IPS-NIHi11 (cell line): ENCODE data around the gene FAM53B.

Source experiments
- DNase-seq: peaks from one replicate; pipeline ENCODE4 v3.0.0; 2012; ENCODE audit warnings: mixed read lengths, low spot score

The FAM53B gene

DNA sequence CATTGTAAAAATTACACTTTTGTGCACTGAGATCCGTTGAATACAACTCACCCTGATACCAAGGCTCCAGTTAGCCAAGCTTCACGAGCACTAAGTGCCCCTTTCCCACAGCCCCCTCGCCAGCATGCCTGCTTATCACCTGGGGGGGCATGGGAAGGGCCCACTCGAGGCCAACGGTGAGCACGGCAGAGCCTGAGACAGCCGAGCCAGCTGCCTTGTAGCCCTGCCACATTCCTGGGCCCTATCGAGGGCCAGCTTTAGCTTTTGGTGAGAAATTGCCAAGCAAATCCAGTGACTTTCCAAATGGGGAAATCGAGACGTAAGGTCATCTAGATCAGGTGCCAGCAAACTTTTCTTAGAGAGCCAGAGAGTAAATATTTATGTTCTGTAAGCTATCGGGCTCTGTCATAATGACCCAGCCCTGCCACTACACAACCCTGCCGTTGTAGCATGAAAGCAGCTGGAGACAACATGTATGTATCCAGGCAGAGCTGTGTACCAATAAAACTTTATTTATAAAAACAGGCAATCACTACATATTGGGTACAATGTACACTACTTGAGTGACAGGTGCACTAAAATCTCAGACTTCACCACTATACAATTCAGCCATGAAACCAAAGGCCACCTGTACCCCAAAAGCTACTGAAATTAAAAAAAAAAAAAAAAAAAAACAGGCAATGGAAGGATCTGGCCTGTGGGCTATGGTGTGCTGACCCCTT lies 83.6 kb downstream of the FAM53B start:
- no peak for DNase-seq

GRCh38 chr10:124659380-124659779 lies 84.8 kb downstream of the FAM53B start:
- DNase-seq = no peak

DNA sequence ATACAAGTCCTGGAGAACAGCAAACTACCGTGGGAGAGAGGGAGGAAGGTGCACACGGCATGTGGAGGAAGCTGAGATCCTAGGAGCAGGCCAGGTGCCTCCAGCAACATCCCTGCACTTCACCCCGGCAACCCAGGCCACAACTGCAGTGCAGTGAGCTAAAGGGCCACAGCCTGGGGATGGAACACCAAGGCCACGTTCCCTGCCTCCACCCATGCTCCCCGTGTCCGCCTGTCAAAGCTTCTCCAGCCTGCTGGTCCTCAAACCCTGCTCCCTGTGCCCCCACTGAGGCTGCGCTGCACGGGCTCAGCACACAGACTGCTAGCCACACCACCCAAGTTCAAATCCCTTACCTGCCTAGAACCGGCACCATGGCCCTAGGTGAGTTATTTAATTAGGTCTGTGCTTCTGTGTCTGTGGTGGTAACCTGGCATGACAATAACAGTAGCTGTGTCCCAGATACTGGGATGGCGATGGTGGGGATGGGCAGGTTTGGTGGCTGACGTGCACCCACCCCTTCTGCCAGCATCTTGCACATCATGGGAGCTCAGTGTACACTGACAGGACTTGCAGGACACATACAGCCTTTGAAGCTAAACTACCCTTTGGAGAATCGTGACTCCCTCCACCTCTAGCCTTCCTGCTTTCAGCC lies 85.5 kb downstream of the FAM53B start:
- DNase-seq = no peak

- no peak for DNase-seq
Measured at GRCh38 chr10:124657806-124658205, 86.4 kb downstream of the FAM53B start.

DNA sequence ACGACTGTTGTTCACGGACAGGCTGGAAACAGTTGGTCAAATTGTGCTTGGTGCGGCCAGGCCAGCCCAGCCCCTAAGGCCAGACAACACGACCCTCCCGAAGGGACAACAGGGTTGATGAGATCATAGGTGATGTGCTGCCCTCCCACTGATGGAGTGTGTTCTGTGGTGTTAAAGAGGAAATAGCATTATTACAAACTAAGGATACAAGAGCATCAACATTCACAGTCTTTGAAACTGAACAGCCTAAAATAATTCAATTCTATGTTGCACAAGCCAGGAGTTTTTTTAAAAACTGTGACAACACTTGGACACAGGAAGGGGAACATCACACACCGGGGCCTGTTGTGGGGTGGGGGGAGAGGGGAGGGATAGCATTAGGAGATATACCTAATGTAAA lies 87.6 kb downstream of the FAM53B start:
- DNase-seq = no peak

DNA sequence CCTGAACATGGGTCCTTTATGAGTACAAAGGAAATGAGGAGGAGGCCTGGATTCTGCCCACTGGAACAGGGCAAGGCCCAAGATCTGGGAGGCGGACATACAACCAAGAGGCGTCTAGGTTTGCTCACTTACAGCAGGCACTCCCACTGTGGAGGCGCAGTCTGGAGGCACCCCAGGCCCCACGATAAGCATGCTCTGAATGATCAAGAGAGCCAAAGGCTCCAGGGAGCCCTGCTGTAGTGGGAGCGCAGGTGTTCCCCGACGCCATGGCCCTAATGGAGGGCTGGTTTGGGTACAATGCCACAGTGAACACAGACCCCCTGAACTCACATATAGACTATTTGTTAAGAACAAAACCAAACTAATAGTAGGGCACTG lies 88.1 kb downstream of the FAM53B start:
- no peak for DNase-seq

GRCh38 chr10:124655191-124656112 lies 88.7 kb downstream of the FAM53B start:
- no peak for DNase-seq

DNA sequence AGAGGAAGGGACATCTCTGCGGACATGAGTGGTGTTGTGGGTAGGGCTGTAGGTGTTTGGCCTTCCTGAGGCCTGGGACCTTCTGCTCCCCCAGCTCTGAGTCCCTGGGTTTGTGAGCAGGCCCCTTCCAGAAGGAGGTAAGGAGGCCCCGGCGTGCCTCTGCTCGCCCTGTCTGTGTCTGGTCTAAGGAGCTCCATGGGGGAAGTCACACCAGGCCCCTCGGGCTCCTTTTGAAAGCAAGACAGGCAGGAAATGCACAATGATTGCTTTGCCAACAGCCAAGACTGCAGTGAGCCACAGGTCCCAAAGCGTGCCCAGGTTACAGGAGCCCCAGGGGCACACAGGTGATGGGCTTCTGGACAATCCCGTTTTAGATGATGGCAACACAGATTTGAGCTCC lies 89.5 kb downstream of the FAM53B start:
- no peak for DNase-seq

- peak; percentile 81 for DNase-seq
Measured at GRCh38 chr10:124653811-124654651, 90.1 kb downstream of the FAM53B start.

DNA sequence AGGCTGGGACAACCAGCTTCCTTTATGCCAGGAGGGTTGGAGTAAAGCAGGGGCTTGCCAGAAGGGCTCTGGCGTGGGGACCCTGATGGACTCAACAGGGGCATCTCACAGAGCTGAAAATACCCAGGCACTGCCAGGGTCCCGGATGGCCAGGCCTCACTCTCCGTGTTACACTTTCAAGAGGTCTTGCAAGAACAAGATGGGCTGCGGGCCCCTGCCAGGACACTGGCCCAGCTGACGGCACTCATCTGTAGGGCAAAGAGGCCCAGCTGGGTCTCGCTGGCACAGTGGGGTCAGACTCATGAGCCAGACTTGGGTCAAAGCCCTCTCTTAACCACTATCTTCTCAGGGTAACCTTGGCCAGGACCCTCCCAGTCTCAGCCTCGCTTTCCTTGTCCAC lies 90.9 kb downstream of the FAM53B start:
- no peak for DNase-seq

- DNase-seq = no peak
Measured at GRCh38 chr10:124652701-124653100, 91.5 kb downstream of the FAM53B start.

DNA sequence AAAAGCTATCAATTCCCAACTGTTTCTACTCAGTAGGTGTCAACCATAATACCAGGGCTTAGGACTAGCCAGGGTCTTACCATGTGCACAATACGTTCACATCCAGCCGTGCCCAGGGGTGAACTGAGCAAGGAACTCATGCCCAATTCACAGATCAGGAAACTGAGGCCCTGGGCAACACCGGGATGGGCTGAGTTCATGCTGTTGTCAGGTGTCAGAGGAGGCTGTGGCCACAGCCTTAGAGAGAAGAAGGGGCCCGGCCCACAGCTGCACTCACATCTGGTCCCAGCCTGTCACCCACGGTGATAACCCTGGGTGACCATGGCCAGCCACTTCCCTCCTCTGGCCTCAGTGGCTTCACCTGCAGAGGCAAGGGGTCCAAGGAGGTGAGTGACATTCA lies 92.0 kb downstream of the FAM53B start:
- DNase-seq = no peak

- no peak for DNase-seq
Measured at GRCh38 chr10:124651402-124651891, 92.7 kb downstream of the FAM53B start.

DNA sequence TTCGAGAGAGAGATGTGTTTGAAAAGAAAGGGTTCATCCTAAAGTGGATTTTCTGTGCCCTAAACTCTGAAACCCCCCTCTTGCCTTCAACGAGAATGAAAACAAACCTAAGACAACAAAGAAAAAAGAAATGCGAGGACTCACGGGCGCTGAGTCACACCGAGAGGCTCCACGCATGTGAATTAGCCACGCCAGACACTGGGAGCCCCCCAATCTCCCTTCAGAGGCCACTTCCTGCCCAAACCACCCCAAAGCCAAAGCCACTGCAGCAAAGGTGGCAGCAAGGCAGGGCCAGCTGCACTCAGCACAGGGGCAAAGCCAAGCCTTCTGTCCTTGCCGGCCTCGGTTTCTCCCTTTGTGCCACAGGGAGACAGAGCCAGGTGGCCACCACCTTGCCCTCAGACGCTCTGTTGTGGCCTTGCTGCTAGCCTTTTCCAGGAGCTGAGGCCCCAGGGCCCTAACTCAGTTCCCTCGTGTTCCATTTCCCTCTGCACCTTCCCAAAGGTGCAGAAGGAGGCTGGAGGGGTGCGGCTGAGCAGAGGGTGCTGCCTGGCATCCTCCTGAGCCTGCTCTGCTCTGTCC lies 93.3 kb downstream of the FAM53B start:
- no peak for DNase-seq

DNA sequence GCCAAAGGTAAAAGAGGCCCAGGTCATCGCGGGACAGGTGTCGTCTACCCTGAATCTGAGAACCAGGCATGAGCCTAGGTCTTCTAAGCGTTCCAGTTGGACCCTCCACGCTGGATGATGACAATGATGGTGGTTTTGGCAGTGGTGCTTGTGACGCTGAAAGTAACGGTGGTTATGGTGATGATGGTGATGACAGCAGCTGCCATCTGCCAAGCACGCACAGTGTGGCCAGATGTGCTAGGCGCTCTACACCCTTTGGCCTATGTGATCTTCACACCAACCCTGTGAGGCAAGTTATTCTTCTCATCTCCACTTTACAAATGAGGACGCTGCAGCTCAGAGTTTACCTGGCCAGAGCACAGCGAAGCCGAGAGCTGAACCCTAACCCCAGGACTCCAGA lies 93.9 kb downstream of the FAM53B start:
- DNase-seq = no peak

DNA sequence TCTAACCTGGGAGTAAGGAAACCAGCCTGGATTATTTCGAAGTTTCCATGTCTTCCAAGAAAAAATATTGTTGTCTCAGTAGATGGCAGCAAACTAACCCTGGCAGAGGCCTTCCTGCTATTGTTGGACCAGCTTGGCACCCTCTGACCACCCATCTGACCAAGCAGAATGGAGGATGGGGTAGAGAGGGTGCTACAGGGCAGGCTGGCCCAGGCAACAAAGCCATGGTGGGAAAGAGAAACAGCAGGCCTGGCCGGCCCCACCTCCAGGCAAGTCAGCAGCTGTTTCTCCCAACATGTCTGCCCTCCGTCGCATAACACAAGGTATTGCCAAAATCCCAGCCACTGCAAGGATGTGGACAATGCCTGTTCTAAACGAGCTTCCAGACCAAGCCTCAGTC lies 95.0 kb downstream of the FAM53B start:
- no peak for DNase-seq

DNA sequence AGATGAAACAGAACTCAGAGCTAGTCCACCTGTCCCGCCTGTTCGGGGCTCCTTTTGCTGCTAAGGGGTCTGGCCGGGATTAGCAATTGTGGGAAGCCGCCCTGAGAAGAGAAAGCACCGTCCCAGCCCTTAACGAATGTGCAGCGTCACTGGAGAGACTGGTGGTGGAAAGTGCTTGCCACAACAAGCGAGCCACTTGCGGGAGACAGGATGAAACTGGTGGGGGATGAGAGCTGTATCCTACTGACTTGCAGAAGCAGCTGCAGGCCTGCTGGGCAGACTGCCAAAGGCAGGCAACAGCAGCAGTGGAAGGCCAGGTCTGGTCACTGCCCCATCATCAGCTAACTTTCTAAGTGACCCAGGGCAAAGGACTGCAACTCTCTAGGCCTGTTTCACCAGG lies 95.4 kb downstream of the FAM53B start:
- no peak for DNase-seq

DNA sequence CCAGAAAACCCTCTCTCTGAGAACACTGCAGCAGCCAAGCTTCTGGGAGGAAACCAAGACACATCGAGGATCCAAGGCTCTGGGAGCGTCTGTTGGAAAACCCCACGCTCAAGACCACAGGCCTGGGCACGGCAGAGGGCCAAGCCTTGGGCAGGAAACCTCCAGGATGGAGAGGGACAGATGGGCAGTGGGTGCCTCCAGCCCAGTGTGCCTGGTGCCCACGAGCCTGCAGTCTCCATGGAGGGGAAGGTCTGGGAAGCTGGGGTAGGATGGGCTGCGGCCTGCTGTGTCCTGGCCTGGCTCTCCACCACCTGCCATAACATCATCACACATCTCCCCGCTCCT lies 96.1 kb downstream of the FAM53B start:
- DNase-seq = no peak

DNA sequence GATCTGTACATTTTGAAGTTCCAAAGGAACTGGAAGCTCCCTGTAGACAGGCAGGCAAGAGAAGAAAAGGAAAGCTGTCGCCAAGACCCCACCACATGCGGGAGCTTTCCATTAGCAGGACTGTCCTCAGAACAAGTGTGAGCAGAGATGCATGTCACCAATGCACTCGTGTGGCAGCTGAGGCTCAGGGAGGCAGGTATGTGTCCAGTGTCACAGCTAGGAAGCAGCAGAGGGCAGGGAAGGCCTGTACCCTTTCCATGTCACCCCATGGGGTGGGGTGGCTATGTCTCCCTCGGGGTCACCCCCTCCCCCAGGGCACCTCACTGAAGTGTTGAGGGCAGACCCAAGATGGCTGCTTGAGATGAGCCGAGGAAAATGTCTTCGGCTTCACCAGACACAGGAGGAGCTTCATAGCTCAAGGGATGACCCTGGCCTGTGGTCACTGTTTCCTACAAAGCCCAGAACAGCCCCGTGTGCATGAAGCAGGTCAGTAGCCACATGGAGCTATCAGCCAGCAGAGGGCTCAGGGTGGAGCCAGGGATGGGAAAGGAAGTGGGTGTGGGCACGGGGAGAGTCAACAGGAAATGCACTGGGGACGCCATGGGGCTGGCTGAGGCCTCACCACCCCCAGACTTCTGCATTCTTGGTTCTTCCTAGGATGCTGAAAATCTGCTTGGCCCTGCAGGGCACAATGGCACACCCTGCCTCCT lies 96.6 kb downstream of the FAM53B start:
- DNase-seq = peak; percentile 58

GRCh38 chr10:124646483-124647352 lies 97.5 kb downstream of the FAM53B start:
- DNase-seq = no peak
